HUES48 (cell line): ENCODE measurements around the gene FAM234B.
"Not testable (repeated sequence)": the region's sequence is repeated elsewhere in the genome, so short reads cannot be mapped to it uniquely, and the experiment has no call there.

Source experiments
- H3K27ac ChIP-seq: one replicate; pipeline ENCODE4 v1.7.0; 2013; ENCODE audit warnings: low read depth, low read length, inconsistent platforms
- H3K27me3 ChIP-seq: 2 replicates; pipeline ENCODE4 v1.6.1; 2013; ENCODE audit warnings: mild to moderate bottlenecking, low read length; ENCODE audit not compliant: control insufficient read depth, insufficient read depth
- H3K36me3 ChIP-seq: 2 replicates; pipeline ENCODE4 v1.6.1; 2013; ENCODE audit warnings: low read length; ENCODE audit not compliant: control insufficient read depth, insufficient read depth
- H3K4me1 ChIP-seq: 2 replicates; pipeline ENCODE4 v1.6.1; 2013; ENCODE audit warnings: mild to moderate bottlenecking, low read length; ENCODE audit not compliant: control insufficient read depth, insufficient read depth
- H3K4me3 ChIP-seq: 2 replicates; pipeline ENCODE4 v1.5.1; 2013; ENCODE audit warnings: mild to moderate bottlenecking, low read depth, low read length
- H3K9ac ChIP-seq: 2 replicates; pipeline ENCODE4 v1.6.1; 2013; ENCODE audit warnings: mild to moderate bottlenecking, low read depth, low read length, moderate library complexity
- H3K9me3 ChIP-seq: 2 replicates; pipeline ENCODE4 v1.6.1; 2013; ENCODE audit warnings: low read length; ENCODE audit not compliant: control insufficient read depth, insufficient read depth

FAM234B gene

DNA sequence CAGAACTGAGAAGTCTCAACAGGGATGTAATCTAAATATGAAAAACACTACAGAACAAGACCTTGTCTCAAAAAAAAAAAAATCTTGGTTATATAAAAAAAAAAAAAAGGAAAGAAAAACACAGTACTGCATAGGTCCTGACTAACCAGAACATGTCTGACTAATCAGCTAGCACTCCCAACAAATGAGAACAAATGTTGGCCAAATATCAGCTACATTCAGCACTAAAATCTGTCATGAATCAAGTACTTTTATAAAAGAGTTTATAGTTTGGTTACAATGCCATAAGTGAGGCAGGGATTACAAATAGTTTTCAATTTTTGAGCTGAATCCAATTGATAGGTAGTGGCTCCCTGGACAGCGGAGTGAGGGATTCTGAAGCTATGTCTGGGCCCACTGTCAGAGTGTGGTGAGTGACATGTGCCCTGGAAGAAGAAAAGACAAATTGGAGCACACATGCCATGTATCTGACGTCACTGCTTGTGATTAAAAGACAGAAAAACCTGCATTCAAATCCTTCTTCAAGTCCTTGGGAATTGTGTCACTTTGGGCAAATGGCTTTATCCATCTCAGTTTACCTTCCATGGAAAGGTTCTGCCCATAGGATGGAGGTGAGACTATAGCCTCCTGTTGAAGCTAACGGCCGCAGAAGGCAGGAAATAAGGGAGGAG is 5.6 kb upstream of the FAM234B start:
- Histone ChIP-seq H3K36me3 (no peaks in the 10 kb centered on the region), H3K4me3 (no peak overlapping the region), H3K27me3 (0 out of 2 replicates have a peak, but pooled peaks cover 2% of the 10 kb centered on the region), H3K9ac (no peak overlapping the region), H3K9me3 (no peaks in the 10 kb centered on the region), H3K4me1 (no peaks in the 10 kb centered on the region), H3K27ac (no peak overlapping the region)

DNA sequence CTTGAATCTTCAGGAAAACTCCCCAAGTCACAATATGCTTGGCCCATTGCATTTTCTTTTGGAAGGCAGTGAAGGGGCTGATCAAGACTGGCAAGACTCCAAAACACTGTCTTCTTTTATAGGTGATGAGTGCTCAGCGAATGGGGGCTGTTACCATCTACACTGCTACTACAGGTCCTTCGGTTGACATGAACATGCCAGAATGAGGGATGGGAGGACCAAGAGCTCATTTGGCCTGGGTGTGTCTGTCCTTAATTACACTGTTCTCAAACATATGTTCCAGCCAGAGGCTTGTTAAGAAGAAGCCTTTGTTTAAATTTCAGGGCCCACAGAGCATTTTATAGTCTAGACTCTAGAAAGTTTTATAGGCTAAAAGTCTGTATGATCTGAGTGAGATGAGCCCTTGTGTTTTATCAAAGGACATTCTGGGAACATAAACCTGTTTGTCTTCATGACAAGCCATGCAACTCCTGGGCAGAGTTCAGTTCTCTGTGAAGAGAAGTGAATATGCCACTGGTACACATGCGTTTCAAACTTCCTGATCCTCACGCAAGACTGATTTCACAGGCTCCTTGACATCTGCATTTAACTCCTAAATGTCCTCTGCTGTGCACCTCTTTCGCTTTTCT is 4.7 kb upstream of the FAM234B start:
- no peak overlapping the region for H3K27ac ChIP-seq
- H3K27me3 ChIP-seq = 0 out of 2 replicates have a peak, but pooled peaks cover 5% of the 10 kb centered on the region
- H3K36me3 ChIP-seq = no peaks in the 10 kb centered on the region
- no peak overlapping the region for H3K9ac ChIP-seq
- H3K4me1 ChIP-seq = no peaks in the 10 kb centered on the region; the same call in 1 of the 2 replicates
- H3K9me3 ChIP-seq = no peaks in the 10 kb centered on the region
- no peak overlapping the region for H3K4me3 ChIP-seq

DNA sequence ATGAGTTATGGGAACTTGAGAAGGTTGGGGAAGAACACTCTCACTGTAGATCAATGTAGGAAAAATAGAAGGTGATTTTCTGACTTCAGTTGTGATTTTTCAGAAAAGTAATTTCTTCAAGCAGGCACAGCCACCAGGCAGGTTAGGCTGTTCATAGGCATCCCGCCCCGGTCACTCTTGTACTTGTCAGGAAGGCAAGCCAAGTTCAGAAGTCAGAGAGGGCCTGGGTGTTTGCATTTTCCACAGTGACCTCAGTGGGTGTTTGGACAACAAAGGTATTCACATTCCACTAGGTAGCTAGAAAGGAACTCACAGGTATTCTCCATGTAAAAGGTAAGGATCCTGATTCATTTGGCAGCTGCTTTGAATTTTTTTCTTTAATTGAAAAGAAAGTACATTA is 3.0 kb upstream of the FAM234B start:
- Histone ChIP-seq H3K4me1 (peaks cover 12% of the 10 kb centered on the region), H3K9ac (no peak overlapping the region), H3K9me3 (no peaks in the 10 kb centered on the region), H3K36me3 (no peaks in the 10 kb centered on the region), H3K4me3 (no peak overlapping the region), H3K27ac (no peak overlapping the region), H3K27me3 (0 out of 2 replicates have a peak, but pooled peaks cover 5% of the 10 kb centered on the region)

DNA sequence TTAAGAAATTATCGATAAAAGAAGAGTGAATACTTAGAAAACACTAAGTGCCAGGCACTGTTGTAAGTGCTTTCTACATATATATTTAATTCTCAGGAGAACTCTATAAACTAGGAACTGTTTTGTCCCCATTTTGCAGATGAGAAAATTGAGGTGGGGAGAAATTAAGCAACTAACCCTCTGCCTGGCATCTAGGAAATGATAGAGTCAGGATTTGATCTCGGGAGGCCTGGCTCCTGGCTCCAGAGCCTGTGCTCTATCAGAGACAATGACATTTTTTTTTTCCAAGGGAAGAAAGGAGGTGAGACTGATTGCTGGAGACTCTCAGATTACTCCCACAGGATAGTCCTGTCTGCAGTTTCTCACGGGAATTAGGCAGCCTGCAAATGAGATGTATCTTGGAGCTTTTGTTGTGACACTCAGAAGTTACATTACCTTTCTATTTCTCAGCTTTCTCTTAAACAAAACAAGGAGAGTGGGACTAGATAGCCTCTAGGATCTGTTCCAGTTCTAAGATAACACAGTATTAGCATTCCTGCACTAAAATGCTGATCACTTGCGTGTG is 1.4 kb upstream of the FAM234B start:
- H3K4me1 ChIP-seq = peaks cover 12% of the 10 kb centered on the region
- no peak overlapping the region for H3K27ac ChIP-seq
- 0 out of 2 replicates have a peak, but pooled peaks cover 5% of the 10 kb centered on the region for H3K27me3 ChIP-seq
- no peaks in the 10 kb centered on the region for H3K9me3 ChIP-seq
- H3K4me3 ChIP-seq = no peak overlapping the region
- H3K9ac ChIP-seq = no peak overlapping the region
- H3K36me3 ChIP-seq = no peaks in the 10 kb centered on the region

DNA sequence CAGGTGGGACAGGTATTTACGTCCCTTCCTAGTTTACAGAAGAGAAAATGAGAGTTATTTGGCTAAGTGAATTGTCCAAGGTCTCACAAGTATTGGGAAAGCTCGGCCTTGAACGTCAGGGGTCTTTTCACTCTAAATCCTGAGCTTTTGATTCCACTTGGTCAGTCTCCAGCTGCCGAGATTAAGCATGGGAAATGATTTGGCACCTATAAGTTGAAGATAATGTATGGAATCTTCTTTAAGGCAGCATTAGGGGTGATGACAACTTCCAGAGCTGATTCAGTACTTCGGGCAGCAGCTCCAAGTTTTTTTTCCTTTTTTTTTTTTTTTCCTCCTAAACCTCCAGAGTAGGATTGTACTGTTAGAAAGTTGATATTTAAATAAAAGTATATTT is 722 bp downstream of the FAM234B start:
- no peak overlapping the region for H3K27ac ChIP-seq
- peaks cover 16% of the 10 kb centered on the region for H3K4me1 ChIP-seq
- H3K9me3 ChIP-seq = no peaks in the 10 kb centered on the region
- H3K4me3 ChIP-seq = peak overlapping the region; percentile 81
- no peaks in the 10 kb centered on the region for H3K36me3 ChIP-seq
- H3K27me3 ChIP-seq = 0 out of 2 replicates have a peak, but pooled peaks cover 5% of the 10 kb centered on the region
- H3K9ac ChIP-seq = no peak overlapping the region

DNA sequence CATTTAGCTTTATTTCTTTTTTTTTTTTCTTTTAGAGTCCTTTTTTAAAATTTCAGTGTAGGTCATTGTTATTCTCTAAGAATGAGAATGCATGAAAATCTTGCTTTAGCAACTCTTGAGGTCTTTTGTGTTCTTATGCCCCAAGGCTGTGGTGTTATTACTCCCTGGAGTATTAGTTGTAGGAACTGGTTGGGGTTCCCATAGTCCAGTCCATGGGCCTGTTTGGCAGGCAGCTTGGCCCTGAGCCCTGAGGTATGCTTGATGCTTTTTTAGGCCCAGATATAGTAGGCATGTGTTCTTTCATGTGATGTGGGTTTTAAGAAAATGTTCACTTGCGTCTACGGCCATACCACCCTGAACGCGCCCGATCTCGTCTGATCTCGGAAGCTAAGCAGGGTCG is 1.6 kb downstream of the FAM234B start:
- H3K9ac ChIP-seq = no peak overlapping the region
- no peaks in the 10 kb centered on the region for H3K9me3 ChIP-seq
- peaks cover 21% of the 10 kb centered on the region for H3K4me1 ChIP-seq
- no peak overlapping the region for H3K27ac ChIP-seq
- no peaks in the 10 kb centered on the region for H3K36me3 ChIP-seq
- 0 out of 2 replicates have a peak, but pooled peaks cover 5% of the 10 kb centered on the region for H3K27me3 ChIP-seq
- H3K4me3 ChIP-seq = no peak overlapping the region

DNA sequence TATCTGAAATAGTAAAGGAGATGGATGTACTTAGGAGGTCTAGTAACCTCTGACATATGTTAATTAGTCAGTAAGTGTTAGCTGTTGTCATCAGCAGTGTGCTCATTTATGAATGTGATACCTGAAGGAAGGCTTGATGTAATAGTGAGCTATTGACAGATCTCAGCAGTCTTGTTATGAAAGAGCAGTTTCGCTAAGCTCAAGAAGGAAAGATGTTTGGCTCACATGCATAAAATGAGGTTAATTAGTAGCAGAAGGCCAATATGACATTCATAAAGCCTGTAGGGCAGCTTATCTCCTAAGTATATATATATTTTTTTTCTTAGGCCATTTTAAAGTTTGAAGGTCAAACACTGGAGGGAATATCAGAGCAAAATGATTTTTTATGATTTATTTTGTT is 2.8 kb downstream of the FAM234B start:
- Histone ChIP-seq H3K4me3 (no peak overlapping the region), H3K4me1 (peaks cover 21% of the 10 kb centered on the region), H3K27ac (no peak overlapping the region), H3K9ac (no peak overlapping the region), H3K36me3 (no peaks in the 10 kb centered on the region), H3K9me3 (no peaks in the 10 kb centered on the region), H3K27me3 (0 out of 2 replicates have a peak, but pooled peaks cover 5% of the 10 kb centered on the region)

DNA sequence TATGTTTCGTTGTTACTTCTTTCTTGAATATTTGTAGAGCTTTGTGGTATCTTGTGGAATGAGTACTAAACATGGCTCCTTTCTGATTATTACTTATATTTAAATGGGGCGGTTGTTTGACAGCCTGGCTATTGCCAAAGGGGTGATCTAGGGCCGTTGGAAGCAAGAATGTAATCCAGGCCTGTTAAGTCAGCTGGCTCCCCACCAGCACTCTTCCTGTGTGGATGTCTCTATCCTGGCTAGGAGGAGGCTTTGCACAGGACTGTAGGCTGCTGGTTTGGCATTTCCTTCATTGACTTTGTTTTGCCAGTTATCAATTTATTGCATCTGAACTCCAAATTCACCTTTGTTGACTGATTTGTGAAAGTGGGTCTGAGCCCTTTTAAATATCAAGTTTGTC is 5.6 kb downstream of the FAM234B start:
- Histone ChIP-seq H3K36me3 (no peaks in the 10 kb centered on the region), H3K27ac (no peak overlapping the region), H3K9ac (no peak overlapping the region), H3K27me3 (no peaks in the 10 kb centered on the region), H3K4me3 (no peak overlapping the region), H3K9me3 (peaks cover 17% of the 10 kb centered on the region), H3K4me1 (peaks cover 20% of the 10 kb centered on the region)

DNA sequence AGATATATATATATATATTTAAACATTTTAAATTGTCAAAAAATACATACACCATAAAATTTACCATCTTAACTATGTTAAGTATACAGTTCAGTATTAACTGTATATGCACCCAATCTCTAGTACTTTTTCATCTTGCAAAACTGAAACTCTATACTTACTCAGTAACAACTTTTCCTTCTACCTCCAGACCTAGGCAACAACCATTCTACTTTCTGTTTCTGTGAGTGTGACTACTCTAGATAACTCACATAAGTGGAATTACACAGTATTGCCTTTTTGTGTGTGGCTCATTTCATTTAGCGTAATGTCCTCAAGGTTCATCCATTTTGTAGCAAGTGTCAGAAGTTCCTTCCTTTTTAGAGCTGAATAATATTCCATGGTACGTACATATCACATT is 8.2 kb downstream of the FAM234B start:
- peaks cover 15% of the 10 kb centered on the region for H3K4me1 ChIP-seq
- no peak overlapping the region for H3K4me3 ChIP-seq
- H3K9ac ChIP-seq = no peak overlapping the region
- H3K27me3 ChIP-seq = no peaks in the 10 kb centered on the region
- H3K27ac ChIP-seq = no peak overlapping the region
- peaks cover 7% of the 10 kb centered on the region; the same call in 1 of the 2 replicates for H3K36me3 ChIP-seq
- peaks cover 17% of the 10 kb centered on the region for H3K9me3 ChIP-seq

DNA sequence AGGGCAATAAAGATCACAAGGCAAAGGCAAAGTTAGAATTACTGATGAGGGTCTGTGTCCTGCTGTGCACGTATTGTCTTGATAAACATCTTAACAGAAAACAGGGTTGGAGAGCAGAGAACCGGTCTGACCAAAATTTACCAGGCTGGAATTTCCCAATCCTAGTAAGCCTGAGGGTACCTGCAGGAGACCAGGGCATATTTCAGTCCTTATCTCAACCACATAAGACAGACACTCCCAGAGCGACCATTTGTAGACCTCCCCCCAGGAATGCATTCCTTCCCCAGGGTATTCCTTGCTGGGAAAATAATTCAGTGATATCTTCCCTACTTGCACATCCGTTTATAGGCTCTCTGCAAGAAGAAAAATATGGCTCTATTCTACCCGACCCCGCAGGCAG is 9.4 kb downstream of the FAM234B start:
- H3K9me3 ChIP-seq = peaks cover 17% of the 10 kb centered on the region
- not testable (repeated sequence) for H3K27ac ChIP-seq, H3K27me3 ChIP-seq, H3K4me3 ChIP-seq, H3K9ac ChIP-seq
- peaks cover 15% of the 10 kb centered on the region for H3K4me1 ChIP-seq
- peaks cover 11% of the 10 kb centered on the region for H3K36me3 ChIP-seq

DNA sequence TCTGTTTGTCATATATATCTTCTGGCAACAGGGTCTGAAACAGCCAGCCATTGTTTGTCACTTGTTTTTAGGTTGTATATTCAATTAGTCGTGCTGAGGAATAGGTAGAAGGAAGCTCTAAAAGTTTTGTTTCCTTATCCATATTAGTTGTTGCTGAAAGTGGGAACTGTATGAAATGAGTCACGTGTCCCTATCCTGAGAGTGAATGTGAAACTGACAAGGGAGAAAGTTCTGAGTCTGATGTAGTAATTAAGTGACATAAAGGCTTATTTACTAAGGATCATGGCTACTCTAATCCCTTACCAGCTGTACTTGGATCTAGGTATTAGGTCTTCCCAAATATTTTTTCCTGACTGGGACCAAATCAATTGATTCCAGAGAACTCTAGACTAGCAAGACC is 16.4 kb downstream of the FAM234B start:
- no peaks in the 10 kb centered on the region for H3K9me3 ChIP-seq
- no peak overlapping the region for H3K4me3 ChIP-seq
- peaks cover 4% of the 10 kb centered on the region; the same call in 1 of the 2 replicates for H3K4me1 ChIP-seq
- H3K9ac ChIP-seq = no peak overlapping the region
- peaks cover 53% of the 10 kb centered on the region for H3K36me3 ChIP-seq
- H3K27ac ChIP-seq = no peak overlapping the region
- no peaks in the 10 kb centered on the region for H3K27me3 ChIP-seq
